WTC11 (cell line): ENCODE data around the gene AHSP.
"Not testable (repeated sequence)": the region's sequence is repeated elsewhere in the genome, so short reads cannot be mapped to it uniquely, and the experiment has no call there.

Source experiments
- JUN ChIP-seq: sonication (generic); formaldehyde crosslinking; IDR thresholded peaks from 2 replicates; pipeline ENCODE4 v1.8.0; 2023; ENCODE audit warnings: mild to moderate bottlenecking, missing genetic modification reagents
- ZNF219 ChIP-seq: sonication (generic); formaldehyde crosslinking; IDR thresholded peaks from 2 replicates; pipeline ENCODE4 v1.8.0; 2023; ENCODE audit warnings: missing genetic modification reagents, mild to moderate bottlenecking, borderline replicate concordance
- TF ChIP-seq, protein P1 (sequence below): sonication (generic); formaldehyde crosslinking; IDR thresholded peaks from 2 replicates; pipeline ENCODE4 v1.8.1; 2023; ENCODE audit warnings: mild to moderate bottlenecking, missing genetic modification reagents, moderate library complexity
- TF ChIP-seq, protein P2 (sequence below): fragments of 200-600 bp; IDR thresholded peaks from 2 replicates; pipeline ENCODE4 v1.8.0; 2022; ENCODE audit warnings: antibody characterized with exemption

DNA sequence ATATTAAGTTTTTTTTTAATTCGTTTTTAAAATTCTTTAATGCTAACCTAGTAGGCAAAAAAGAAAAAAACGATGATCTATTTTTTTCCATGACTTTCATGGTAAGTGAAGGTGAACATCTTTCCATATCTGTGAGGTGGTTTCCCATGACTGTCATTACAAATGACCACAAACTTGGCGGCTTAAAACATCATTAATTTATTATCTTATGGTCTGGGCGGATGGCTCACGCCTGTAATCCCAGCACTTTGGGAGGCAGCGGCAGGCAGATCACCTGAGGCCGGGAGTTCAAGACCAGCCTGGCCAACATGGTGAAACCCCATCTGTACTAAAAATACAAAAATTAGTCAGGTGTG, 10.5 kb downstream of the AHSP start:
- TF ChIP-seq, protein P1, sequence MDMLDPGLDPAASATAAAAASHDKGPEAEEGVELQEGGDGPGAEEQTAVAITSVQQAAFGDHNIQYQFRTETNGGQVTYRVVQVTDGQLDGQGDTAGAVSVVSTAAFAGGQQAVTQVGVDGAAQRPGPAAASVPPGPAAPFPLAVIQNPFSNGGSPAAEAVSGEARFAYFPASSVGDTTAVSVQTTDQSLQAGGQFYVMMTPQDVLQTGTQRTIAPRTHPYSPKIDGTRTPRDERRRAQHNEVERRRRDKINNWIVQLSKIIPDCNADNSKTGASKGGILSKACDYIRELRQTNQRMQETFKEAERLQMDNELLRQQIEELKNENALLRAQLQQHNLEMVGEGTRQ (CRISPR knock-in tag) = not testable (repeated sequence)
- TF ChIP-seq, protein P2, sequence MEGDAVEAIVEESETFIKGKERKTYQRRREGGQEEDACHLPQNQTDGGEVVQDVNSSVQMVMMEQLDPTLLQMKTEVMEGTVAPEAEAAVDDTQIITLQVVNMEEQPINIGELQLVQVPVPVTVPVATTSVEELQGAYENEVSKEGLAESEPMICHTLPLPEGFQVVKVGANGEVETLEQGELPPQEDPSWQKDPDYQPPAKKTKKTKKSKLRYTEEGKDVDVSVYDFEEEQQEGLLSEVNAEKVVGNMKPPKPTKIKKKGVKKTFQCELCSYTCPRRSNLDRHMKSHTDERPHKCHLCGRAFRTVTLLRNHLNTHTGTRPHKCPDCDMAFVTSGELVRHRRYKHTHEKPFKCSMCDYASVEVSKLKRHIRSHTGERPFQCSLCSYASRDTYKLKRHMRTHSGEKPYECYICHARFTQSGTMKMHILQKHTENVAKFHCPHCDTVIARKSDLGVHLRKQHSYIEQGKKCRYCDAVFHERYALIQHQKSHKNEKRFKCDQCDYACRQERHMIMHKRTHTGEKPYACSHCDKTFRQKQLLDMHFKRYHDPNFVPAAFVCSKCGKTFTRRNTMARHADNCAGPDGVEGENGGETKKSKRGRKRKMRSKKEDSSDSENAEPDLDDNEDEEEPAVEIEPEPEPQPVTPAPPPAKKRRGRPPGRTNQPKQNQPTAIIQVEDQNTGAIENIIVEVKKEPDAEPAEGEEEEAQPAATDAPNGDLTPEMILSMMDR = not testable (repeated sequence)
- TF ChIP-seq JUN, ZNF219 (CRISPR knock-in tag): not testable (repeated sequence)
